HPDE6-E6E7 (cell line): ENCODE measurements around the gene PITPNM1.
"Not testable (repeated sequence)": the region's sequence is repeated elsewhere in the genome, so short reads cannot be mapped to it uniquely, and the experiment has no call there.

Experiments used
- DNase-seq: peaks from one replicate; pipeline ENCODE4 v3.0.0; 2011; ENCODE audit warnings: missing footprints; ENCODE audit errors: extremely low spot score

Gene PITPNM1

GRCh38 chr11:67504950-67505581 is at the start of gene PITPNM1:
PITPNM1 (minus strand) TSS chr11:67505363; CDS start chr11:67504180, 1,183 bp downstream.
- DNase-seq: peak; percentile 83

GRCh38 chr11:67551697-67552096 is 46.5 kb upstream of the PITPNM1 start:
- DNase-seq: not testable (repeated sequence)

GRCh38 chr11:67551127-67551526 is 46.0 kb upstream of the PITPNM1 start:
- DNase-seq: no peak

- DNase-seq: no peak
Observed at GRCh38 chr11:67548555-67549110, 43.5 kb upstream of the PITPNM1 start.

GRCh38 chr11:67548112-67548511 is 42.9 kb upstream of the PITPNM1 start:
- DNase-seq: not testable (repeated sequence)

- DNase-seq: no peak
Observed at GRCh38 chr11:67545280-67545679, 40.1 kb upstream of the PITPNM1 start.

- DNase-seq: no peak
Observed at GRCh38 chr11:67544616-67545242, 39.6 kb upstream of the PITPNM1 start.

GRCh38 chr11:67543585-67543984 is 38.4 kb upstream of the PITPNM1 start:
- no peak for DNase-seq

GRCh38 chr11:67542971-67543370 is 37.8 kb upstream of the PITPNM1 start:
- DNase-seq: no peak

- no peak for DNase-seq
Observed at GRCh38 chr11:67542169-67542568, 37.0 kb upstream of the PITPNM1 start.

- no peak for DNase-seq
Observed at GRCh38 chr11:67541198-67541597, 36.0 kb upstream of the PITPNM1 start.

GRCh38 chr11:67539550-67539949 is 34.4 kb upstream of the PITPNM1 start:
- DNase-seq: no peak

- DNase-seq: no peak
Observed at GRCh38 chr11:67538823-67539505, 33.8 kb upstream of the PITPNM1 start.

- no peak for DNase-seq
Observed at GRCh38 chr11:67538306-67538705, 33.1 kb upstream of the PITPNM1 start.

- no peak for DNase-seq
Observed at GRCh38 chr11:67535561-67535960, 30.4 kb upstream of the PITPNM1 start.

GRCh38 chr11:67534070-67534679 is 29.0 kb upstream of the PITPNM1 start:
- no peak for DNase-seq

GRCh38 chr11:67532889-67533288 is 27.7 kb upstream of the PITPNM1 start:
- DNase-seq: no peak

GRCh38 chr11:67530282-67530592 is 25.1 kb upstream of the PITPNM1 start:
- no peak for DNase-seq

- DNase-seq: no peak
Observed at GRCh38 chr11:67528376-67528775, 23.2 kb upstream of the PITPNM1 start.

GRCh38 chr11:67525275-67525976 is 20.3 kb upstream of the PITPNM1 start:
- no peak for DNase-seq

GRCh38 chr11:67524480-67524808 is 19.3 kb upstream of the PITPNM1 start:
- no peak for DNase-seq
